Stimulated activated CD8-positive, alpha-beta memory T cell treated with anti-CD3 and anti-CD28 coated beads, Interleukin-7, amount 100 ng/mL, for 1 hour (primary cell): ENCODE data around the gene JSRP1.

Experiments
- DNase-seq, 2 donors: peaks; one replicate each; pipeline ENCODE4 v3.0.0-alpha.2; 2020; ENCODE audit warnings: low read depth in 2 of 2

The JSRP1 gene

GRCh38 chr19:2232286-2233151 is 23.7 kb downstream of the JSRP1 start:
- DNase-seq: no peak

GRCh38 chr19:2231621-2232221 is 24.5 kb downstream of the JSRP1 start:
- no peak for DNase-seq

DNA sequence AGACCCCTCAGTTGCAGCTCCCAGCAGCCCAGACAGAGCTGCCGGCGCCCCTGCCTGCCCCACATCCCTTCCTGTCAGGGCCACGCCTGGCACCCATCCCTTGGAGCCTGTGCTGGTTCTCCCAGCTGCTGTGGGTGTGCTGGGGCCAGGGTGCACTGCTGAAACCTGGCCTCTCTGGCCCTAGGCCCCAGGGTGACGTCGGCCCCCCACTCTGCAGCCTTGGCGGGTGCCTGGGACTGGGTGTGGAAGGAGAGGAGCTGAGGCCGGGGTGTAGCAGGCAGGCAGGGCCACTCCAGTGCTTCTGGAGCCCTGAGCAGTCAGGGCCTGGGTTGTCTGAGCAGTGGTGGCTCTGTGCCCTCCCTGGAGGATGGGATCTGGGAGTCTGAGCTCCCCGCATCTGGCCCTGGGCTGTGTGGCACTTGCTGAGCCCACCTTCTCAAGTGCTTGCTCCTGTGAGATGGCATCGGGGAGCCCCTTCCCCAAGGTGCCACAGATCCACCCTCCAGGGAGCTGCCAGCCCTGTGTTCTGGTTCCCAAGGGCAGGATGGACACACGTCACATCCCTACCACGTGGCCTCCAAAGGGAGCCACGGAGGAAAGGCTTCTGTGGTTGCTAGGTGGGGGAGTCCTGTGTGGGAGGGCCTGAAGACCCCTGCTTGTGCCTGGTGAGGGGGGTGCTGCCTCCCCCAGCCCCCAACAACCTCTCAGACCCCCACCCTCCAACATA is 25.2 kb downstream of the JSRP1 start:
- no peak for DNase-seq

GRCh38 chr19:2230033-2230531 is 26.1 kb downstream of the JSRP1 start:
- DNase-seq: no peak

DNA sequence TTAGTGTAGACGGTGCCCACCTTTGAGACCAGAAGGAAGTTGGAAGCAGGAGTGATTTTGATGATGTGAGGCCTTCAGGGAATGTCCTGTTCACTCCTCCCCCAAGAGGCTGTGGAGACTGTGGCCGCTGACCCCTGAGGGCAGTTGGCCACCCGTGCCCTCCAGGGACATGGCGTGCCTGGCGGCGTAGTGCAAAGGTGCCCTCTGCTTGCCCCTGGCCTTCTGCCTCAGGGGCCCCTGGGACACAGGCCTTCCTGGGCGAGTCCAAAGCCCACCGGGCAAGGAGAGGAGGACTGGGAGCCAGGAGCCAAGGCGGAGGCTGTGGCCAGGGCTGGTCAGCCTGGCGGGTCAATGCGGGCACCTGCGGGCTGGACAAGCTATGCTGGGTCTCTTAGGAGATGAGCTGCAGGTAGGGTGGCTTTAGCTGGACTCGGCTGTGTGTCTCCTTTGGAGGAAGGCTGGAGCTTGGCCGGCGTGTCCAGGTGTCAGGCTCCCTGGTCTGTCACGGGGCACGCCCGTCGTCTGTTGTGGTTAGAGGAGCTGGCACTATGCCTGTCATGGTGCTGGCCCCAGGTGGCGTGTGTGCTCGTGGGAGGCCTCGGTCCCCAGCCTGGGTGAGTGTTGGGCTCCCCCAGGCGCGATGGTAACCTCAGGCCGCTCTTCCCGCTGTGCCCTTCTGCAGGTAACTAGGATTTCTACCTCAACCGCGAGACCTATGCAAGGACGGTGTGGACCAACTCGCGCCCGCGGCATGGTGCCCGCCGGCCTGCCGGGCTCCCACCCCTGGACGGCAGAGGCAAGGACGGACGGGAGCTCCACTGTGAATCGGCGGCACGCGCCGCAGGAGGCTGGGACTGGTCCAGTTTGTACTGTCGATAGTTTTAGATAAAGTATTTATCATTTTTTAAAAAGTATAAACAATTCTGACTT is 26.8 kb downstream of the JSRP1 start:
- DNase-seq: no peak

- no peak for DNase-seq
These were observed 27.8 kb downstream of the JSRP1 start for GRCh38 chr19:2228157-2229030.

DNA sequence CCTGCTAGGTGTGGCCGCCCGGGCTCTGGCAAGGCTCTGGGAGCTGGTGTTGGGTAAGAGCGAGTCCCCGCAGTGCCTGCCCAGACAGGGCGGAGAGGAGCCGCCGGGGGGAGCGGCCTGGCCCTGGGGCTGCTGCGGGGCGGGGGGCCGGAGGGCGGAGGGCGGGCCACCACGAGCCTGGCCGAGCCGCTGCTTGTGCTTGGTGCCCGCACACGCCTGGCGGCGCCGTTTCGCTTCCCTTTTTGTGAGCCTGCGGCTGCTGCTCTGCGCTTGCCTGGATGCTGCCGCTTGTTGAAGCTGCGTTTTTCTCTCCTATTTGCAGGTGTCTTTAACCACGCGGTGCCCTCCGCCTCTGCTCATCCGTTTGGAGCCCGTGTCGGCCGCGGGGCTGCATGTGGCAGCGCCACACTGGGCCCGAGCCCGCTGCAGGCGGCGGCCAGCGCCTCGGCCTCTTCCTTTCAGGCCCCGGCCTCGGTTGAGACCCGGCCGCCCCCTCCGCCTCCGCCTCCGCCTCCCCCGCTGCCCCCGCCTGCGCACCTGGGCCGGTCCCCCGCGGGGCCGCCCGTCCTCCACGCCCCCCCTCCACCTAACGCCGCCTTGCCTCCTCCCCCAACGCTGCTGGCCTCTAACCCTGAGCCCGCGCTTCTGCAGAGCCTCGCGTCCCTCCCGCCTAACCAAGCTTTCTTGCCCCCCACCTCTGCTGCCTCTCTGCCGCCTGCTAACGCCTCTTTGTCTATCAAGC is 28.6 kb downstream of the JSRP1 start:
- DNase-seq: no peak

DNA sequence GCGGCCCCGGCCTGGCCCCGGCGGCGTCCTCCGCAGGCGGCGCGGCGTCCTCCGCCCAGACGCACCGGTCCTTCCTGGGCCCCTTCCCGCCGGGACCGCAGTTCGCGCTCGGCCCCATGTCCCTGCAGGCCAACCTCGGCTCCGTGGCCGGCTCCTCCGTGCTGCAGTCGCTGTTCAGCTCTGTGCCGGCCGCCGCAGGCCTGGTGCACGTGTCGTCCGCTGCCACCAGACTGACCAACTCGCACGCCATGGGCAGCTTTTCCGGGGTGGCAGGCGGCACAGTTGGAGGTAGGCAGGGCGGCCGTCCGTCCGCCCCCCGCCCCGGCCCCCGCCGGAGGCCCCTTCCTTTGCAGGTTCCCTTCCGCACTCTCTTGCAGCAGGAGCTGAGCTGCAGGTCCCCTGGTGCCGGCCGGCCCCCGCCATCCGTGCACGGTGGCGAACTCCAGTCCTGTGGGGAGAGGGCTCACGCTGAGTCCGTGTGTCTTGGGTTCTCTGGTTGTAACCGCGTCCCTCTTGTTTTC is 29.3 kb downstream of the JSRP1 start:
- DNase-seq: no peak

DNA sequence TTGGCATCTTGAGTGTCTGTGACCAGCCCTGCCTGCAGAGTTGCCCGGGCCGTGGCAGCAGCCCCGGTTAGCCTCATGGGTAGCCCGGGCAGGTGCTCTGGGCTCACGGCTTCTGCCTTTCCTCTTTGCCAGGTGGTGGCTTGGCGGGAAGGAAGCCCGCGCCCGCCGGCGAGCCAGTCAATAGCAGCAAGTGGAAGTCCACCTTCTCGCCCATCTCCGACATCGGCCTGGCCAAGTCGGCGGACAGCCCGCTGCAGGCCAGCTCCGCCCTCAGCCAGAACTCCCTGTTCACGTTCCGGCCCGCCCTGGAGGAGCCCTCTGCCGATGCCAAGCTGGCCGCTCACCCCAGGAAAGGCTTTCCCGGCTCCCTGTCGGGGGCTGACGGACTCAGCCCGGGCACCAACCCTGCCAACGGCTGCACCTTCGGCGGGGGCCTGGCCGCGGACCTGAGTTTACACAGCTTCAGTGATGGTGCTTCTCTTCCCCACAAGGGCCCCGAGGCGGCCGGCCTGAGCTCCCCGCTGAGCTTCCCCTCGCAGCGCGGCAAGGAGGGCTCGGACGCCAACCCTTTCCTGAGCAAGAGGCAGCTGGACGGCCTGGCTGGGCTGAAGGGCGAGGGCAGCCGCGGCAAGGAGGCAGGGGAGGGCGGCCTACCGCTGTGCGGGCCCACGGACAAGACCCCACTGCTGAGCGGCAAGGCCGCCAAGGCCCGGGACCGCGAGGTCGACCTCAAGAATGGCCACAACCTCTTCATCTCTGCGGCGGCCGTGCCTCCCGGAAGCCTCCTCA is 30.0 kb downstream of the JSRP1 start:
- no peak for DNase-seq

DNA sequence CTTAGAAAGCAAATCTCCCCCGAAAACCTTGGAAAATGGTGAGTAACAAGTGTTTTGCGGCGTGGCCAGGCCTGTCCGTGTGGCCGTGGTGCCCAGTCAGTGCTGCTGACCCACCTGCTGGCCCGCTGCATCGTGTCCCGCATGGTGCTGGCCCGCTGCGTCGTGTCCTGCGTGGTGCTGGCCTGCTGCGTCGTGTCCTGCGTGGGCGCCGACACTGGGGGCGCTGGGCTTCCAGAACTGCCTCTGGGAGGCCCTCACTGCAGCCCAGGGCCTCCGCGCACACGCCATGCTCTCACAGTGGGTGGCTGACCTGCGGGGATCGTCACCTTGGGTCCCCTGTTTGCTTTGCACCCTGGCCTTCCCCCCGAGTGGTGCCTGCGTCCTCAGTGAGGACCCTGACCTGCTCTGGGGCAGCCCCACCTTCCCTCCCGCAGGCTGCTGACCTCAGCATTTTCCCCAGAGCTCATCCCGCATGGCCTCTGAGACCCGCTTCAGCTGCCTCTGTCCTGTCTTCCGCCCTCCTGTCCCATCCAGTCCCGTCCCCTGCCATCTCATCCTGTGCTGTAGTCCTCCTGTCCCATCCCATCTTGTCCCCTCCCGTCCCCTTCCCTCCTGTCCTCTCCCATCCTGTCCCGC is 30.7 kb downstream of the JSRP1 start:
- no peak for DNase-seq

GRCh38 chr19:2224754-2225349 is 31.4 kb downstream of the JSRP1 start:
- no peak for DNase-seq

DNA sequence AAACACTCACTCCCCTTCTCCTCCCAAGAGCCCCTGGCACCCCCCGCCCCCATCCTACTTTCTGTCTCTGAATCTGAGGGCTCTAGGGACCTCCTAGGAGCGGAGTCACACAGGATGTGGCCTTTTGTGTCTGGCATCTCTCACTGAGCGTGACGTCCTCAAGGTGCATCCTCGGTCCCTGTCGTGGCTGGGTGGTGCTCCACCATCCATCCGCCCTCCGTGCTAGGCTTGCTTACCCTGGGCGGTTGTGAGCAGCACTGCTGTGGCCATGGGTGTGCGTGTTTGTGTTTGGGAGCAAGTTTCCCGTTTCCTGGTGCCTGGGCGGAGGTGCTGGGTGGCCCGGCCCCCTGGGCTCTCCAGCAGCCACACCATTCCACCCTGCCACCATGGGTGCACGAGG is 32.3 kb downstream of the JSRP1 start:
- no peak for DNase-seq

DNA sequence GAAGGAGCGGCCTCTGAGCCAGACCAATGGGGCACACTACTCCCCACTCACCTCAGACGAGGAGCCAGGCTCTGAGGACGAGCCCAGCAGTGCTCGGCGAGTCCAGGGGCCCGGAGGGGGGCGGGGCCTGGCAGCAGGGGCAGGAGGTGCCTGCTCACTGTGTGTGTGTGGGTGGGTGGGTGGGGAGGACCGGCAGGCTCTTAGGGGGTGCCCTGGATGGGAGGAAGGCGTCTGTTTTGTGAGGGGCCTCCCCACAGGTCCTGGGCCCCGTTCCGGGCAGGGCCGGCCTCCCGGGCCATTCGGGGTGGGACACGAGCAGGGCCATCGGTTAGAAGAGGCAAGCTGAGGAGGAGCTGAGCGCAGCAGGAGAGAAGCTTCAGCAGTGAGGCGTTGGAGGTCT is 32.8 kb downstream of the JSRP1 start:
- DNase-seq: no peak

GRCh38 chr19:2221918-2222317 is 34.3 kb downstream of the JSRP1 start:
- no peak for DNase-seq

GRCh38 chr19:2221250-2221831 is 34.9 kb downstream of the JSRP1 start:
- DNase-seq: no peak

GRCh38 chr19:2219726-2220125 is 36.5 kb downstream of the JSRP1 start:
- no peak for DNase-seq

GRCh38 chr19:2217591-2217990 is 38.6 kb downstream of the JSRP1 start:
- no peak for DNase-seq
